ENCODE results near the gene PFDN4.

The PFDN4 gene

GRCh38 chr20:54173653-54174456, 34.0 kb upstream of the PFDN4 start, which contains the start of gene CYP24A1:
Gene CYP24A1 (minus strand): TSS chr20:54173986. CDS start chr20:54173579, 407 bp downstream.
- DNase-seq (ENCODE audit: low read depth): no peak

- DNase-seq (ENCODE audit: low read depth): no peak
These were observed 33.3 kb upstream of the PFDN4 start for GRCh38 chr20:54174457-54175175.

- no peak for DNase-seq (ENCODE audit: low read depth)
These were observed 31.3 kb upstream of the PFDN4 start for GRCh38 chr20:54176610-54177009.

- no peak for DNase-seq (ENCODE audit: low read depth)
These were observed 30.5 kb upstream of the PFDN4 start for GRCh38 chr20:54177378-54177777.

GRCh38 chr20:54178256-54178655, 29.6 kb upstream of the PFDN4 start:
- no peak for DNase-seq (ENCODE audit: low read depth)

GRCh38 chr20:54179946-54180345, 27.9 kb upstream of the PFDN4 start:
- no peak for DNase-seq (ENCODE audit: low read depth)

- DNase-seq (ENCODE audit: low read depth): no peak
These were observed 27.0 kb upstream of the PFDN4 start for GRCh38 chr20:54180931-54181330.

GRCh38 chr20:54184071-54184470, 23.8 kb upstream of the PFDN4 start:
- no peak for DNase-seq (ENCODE audit: low read depth)

- no peak for DNase-seq (ENCODE audit: low read depth)
These were observed 22.8 kb upstream of the PFDN4 start for GRCh38 chr20:54184904-54185626.

- no peak for DNase-seq (ENCODE audit: low read depth)
These were observed 19.6 kb upstream of the PFDN4 start for GRCh38 chr20:54188132-54188849.

GRCh38 chr20:54189630-54190029, 18.3 kb upstream of the PFDN4 start:
- DNase-seq (ENCODE audit: low read depth): no peak

GRCh38 chr20:54190217-54190616, 17.7 kb upstream of the PFDN4 start:
- no peak for DNase-seq (ENCODE audit: low read depth)

GRCh38 chr20:54193817-54194216, 14.1 kb upstream of the PFDN4 start:
- DNase-seq (ENCODE audit: low read depth): no peak

GRCh38 chr20:54194724-54195438, 13.0 kb upstream of the PFDN4 start:
- DNase-seq (ENCODE audit: low read depth): no peak

GRCh38 chr20:54195483-54196472, 12.1 kb upstream of the PFDN4 start:
- DNase-seq (ENCODE audit: low read depth): no peak

- no peak for DNase-seq (ENCODE audit: low read depth)
These were observed 10.0 kb upstream of the PFDN4 start for GRCh38 chr20:54197621-54198604.

- no peak for DNase-seq (ENCODE audit: low read depth)
These were observed 8.6 kb upstream of the PFDN4 start for GRCh38 chr20:54199283-54199682.

- peak; percentile 42 for DNase-seq (ENCODE audit: low read depth)
These were observed 8.1 kb upstream of the PFDN4 start for GRCh38 chr20:54199721-54200176.
